Muscle of leg (tissue), 11 donors: ENCODE results near the gene ZBED1. TPM values are rescaled to one million over a fixed set of nuclear protein-coding genes. Genes with fewer than 3 reads are reported as not detected.
A peak's percentile ranks its signal among the peaks of the same experiment; 100 is the strongest.
"Not testable (repeated sequence)": the region's sequence is repeated elsewhere in the genome, so short reads cannot be mapped to it uniquely, and the experiment has no call there.

ENCODE experiments used
- DNase-seq: peaks from one replicate; pipeline ENCODE4 v3.0.0; 2013
- H3K27ac ChIP-seq: one replicate; pipeline ENCODE4 v1.5.1; 2013; ENCODE audit warnings: mild to moderate bottlenecking, low read length, control low read depth
- H3K27me3 ChIP-seq: one replicate; pipeline ENCODE4 v1.6.1; 2013; ENCODE audit warnings: low read length; ENCODE audit not compliant: control insufficient read depth, insufficient read depth
- H3K36me3 ChIP-seq: one replicate; pipeline ENCODE4 v1.6.1; 2013; ENCODE audit warnings: low read length; ENCODE audit not compliant: control insufficient read depth, insufficient read depth
- H3K4me1 ChIP-seq: one replicate; pipeline ENCODE4 v1.6.1; 2013; ENCODE audit warnings: low read length; ENCODE audit not compliant: control insufficient read depth, insufficient read depth
- H3K4me3 ChIP-seq: one replicate; pipeline ENCODE4 v1.5.1; 2013; ENCODE audit warnings: low read length, control low read depth
- H3K9me3 ChIP-seq: replicated peaks from 2 replicates; pipeline ENCODE4 v1.6.1; 2013; ENCODE audit warnings: low read depth, low read length; ENCODE audit not compliant: control insufficient read depth
- WGBS: methylation state at CpG from one replicate; pipeline ENCODE4 v1.1.5; 2013; ENCODE audit warnings: missing lambda C conversion rate; ENCODE audit not compliant: insufficient coverage; 5-methylcytosine and 5-hydroxymethylcytosine counted together
- polyA plus RNA-seq, 8 donors: library from polyadenylated mRNA; unstranded; fragments of 120-200 nt; gene quantifications; one replicate each; pipeline versions ENCODE4 v1.2.1 to v1.2.3, GENCODE V29; 2013; ENCODE audit warnings: inconsistent platforms in 1 of 8, low replicate concordance in 1 of 8; ENCODE audit not compliant: insufficient read length in 8 of 8, insufficient read depth in 1 of 8
- total RNA-seq: library from RNA; stranded (reverse); fragments of 120-200 nt; gene quantifications from one replicate; pipeline ENCODE4 v1.2.4, GENCODE V29; 2013

The ZBED1 gene
- total and polyA plus RNA-seq, 9 donors, result 16.4 to 30.4 (median 27.1) TPM

- 5% methylated on average over 7 of the region's 15 CpGs for WGBS
- DNase-seq, result peak; percentile 84
Observed at GRCh38 chrX:2521092-2521926, 20.5 kb upstream of the ZBED1 start.

DNA sequence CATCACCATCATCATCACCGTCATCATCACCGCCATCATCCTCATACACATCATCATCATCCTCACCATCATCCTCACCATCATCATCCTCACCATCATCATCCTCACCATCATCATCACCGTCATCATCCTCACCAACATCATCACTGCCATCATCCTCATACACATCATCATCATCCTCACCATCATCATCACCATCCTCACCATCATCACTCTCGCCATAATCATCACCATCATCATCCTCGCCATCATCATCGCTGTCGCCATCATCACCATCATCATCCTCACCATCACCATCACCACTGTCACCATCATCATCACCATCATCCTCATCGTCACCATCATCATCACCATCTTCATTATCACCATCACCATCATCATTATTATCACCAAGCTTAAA lies 19.8 kb upstream of the ZBED1 start:
- H3K4me1 ChIP-seq, result no peaks in the 10 kb centered on the region
- peaks cover 2% of the 10 kb centered on the region for H3K27me3 ChIP-seq
- H3K9me3 ChIP-seq, result no peaks in the 10 kb centered on the region
- DNase-seq, result no peak
- 91% methylated on average over 8 of the region's 8 CpGs for WGBS
- H3K27ac ChIP-seq, result no peak overlapping the region
- H3K4me3 ChIP-seq, result no peak overlapping the region
- no peaks in the 10 kb centered on the region for H3K36me3 ChIP-seq

More at GRCh38 chrX:2521092-2521926, 20.5 kb upstream of the ZBED1 start:
- H3K9me3 ChIP-seq, result no peaks in the 10 kb centered on the region
- no peaks in the 10 kb centered on the region for H3K36me3 ChIP-seq
- peak overlapping the region; percentile 15 for H3K27ac ChIP-seq
- no peak overlapping the region for H3K4me3 ChIP-seq
- H3K4me1 ChIP-seq, result no peaks in the 10 kb centered on the region
- peaks cover 2% of the 10 kb centered on the region for H3K27me3 ChIP-seq

DNA sequence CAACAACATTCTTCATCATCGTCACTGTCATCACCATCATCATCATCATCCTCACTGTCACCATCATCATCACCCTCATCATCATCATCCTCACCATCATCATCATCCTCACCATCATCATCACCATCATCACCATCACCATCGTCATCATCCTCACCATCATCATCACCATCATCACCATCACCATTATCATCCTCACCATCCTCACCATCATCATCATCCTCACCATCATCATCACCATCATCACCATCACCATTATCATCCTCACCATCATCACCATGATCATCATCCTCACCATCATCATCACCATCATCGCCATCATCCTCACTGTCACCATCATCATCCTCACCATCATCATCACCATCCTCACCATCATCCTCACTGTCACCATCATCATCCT lies 18.9 kb upstream of the ZBED1 start:
- not testable (repeated sequence) for H3K9me3 ChIP-seq, H3K36me3 ChIP-seq, H3K27me3 ChIP-seq, H3K4me1 ChIP-seq, H3K27ac ChIP-seq, DNase-seq, H3K4me3 ChIP-seq
- WGBS, result 82% methylated on average over 3 of the region's 3 CpGs

DNA sequence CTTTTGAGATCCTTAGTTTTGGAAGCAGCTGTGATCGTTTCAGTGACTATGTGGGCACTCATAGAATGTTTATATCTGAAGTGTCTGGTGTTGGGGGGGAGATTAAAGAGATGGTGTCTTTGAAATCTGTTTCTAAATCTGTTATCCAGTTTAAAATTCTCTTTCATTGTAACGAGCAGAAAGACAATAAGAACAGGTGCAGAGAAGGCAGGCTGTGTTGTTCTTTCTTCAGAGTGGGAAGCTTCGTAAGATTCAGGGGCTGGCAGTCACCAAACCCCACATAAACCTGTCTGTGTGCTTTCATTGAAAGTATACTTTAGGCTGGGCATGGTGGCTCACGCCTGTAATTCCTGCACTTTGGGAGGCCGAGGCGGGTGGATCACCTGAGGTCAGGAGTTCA lies 16.3 kb upstream of the ZBED1 start:
- no peaks in the 10 kb centered on the region for H3K4me1 ChIP-seq
- H3K9me3 ChIP-seq, result no peaks in the 10 kb centered on the region
- H3K36me3 ChIP-seq, result no peaks in the 10 kb centered on the region
- no peak overlapping the region for H3K27ac ChIP-seq
- WGBS, result no CpG with 5 or more reads among the region's 6 CpGs
- DNase-seq, result no peak
- no peaks in the 10 kb centered on the region for H3K27me3 ChIP-seq
- H3K4me3 ChIP-seq, result no peak overlapping the region

DNA sequence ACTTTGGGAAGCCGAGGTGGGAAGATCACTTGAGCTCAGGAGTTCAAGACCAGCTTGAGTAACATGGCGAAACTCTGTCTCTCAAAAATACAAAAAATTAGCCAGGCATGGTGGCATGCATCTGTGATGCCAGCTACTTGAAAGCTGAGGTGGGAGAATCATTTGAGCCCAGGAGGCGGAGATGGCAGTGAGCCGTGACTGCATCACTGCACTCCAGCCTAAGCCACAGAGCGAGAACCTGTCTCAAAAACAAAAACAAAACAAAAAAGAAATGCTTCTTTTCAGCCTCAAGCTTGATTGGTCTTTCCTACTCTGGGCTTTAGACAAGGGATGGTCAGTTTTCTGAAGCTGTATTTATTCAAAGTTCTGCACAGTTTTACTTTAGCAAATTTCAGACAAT lies 15.8 kb upstream of the ZBED1 start:
- Histone ChIP-seq H3K9me3 (no peaks in the 10 kb centered on the region), H3K4me3 (no peak overlapping the region), H3K27ac (no peak overlapping the region), H3K36me3 (no peaks in the 10 kb centered on the region), H3K27me3 (peaks cover 1% of the 10 kb centered on the region), H3K4me1 (no peaks in the 10 kb centered on the region)
- WGBS, result 71% methylated on average over 1 of the region's 5 CpGs
- no peak for DNase-seq

- peaks cover 3% of the 10 kb centered on the region for H3K27me3 ChIP-seq
- no CpG with 5 or more reads among the region's 5 CpGs for WGBS
- no peaks in the 10 kb centered on the region for H3K4me1 ChIP-seq
- H3K9me3 ChIP-seq, result no peaks in the 10 kb centered on the region
- no peaks in the 10 kb centered on the region for H3K36me3 ChIP-seq
- H3K4me3 ChIP-seq, result no peak overlapping the region
- DNase-seq, result no peak
- H3K27ac ChIP-seq, result no peak overlapping the region
Observed at GRCh38 chrX:2514131-2514530, 13.4 kb upstream of the ZBED1 start.

- 57% methylated on average over 5 of the region's 6 CpGs for WGBS
- Histone ChIP-seq H3K27me3 (peaks cover 3% of the 10 kb centered on the region), H3K4me1 (no peaks in the 10 kb centered on the region), H3K27ac (no peak overlapping the region), H3K36me3 (no peaks in the 10 kb centered on the region), H3K9me3 (no peaks in the 10 kb centered on the region), H3K4me3 (no peak overlapping the region)
- no peak for DNase-seq
Observed at GRCh38 chrX:2513121-2513664, 12.4 kb upstream of the ZBED1 start.

- peaks cover 6% of the 10 kb centered on the region for H3K27me3 ChIP-seq
- DNase-seq, result no peak
- WGBS, result 67% methylated on average over 1 of the region's 8 CpGs
- H3K4me3 ChIP-seq, result no peak overlapping the region
- H3K27ac ChIP-seq, result no peak overlapping the region
- H3K36me3 ChIP-seq, result no peaks in the 10 kb centered on the region
- no peaks in the 10 kb centered on the region for H3K4me1 ChIP-seq
- no peaks in the 10 kb centered on the region for H3K9me3 ChIP-seq
Observed at GRCh38 chrX:2512501-2512900, 11.7 kb upstream of the ZBED1 start.

DNA sequence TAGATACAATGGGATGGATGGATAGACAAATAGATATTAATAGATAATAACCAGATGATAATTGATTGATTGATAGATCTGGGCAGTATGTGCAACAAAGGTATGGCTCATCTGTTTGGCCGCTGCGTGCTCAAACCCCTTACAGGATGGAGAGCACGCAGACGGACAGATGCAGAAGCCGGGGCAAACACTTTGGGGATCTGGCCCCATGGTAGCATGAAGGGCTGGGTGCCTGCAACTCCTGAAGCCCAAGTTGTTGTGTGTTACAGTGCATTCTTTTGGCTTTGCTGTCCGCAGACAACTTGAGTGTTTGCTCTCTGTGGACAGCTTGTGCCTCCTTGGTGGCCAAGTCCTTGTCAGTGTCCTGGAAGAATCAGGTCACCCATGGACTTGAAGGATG lies 10.6 kb upstream of the ZBED1 start:
- Histone ChIP-seq H3K27me3 (peaks cover 6% of the 10 kb centered on the region), H3K4me3 (no peak overlapping the region), H3K36me3 (no peaks in the 10 kb centered on the region), H3K9me3 (no peaks in the 10 kb centered on the region), H3K4me1 (no peaks in the 10 kb centered on the region), H3K27ac (no peak overlapping the region)
- no peak for DNase-seq
- WGBS, result 98% methylated on average over 6 of the region's 6 CpGs

DNA sequence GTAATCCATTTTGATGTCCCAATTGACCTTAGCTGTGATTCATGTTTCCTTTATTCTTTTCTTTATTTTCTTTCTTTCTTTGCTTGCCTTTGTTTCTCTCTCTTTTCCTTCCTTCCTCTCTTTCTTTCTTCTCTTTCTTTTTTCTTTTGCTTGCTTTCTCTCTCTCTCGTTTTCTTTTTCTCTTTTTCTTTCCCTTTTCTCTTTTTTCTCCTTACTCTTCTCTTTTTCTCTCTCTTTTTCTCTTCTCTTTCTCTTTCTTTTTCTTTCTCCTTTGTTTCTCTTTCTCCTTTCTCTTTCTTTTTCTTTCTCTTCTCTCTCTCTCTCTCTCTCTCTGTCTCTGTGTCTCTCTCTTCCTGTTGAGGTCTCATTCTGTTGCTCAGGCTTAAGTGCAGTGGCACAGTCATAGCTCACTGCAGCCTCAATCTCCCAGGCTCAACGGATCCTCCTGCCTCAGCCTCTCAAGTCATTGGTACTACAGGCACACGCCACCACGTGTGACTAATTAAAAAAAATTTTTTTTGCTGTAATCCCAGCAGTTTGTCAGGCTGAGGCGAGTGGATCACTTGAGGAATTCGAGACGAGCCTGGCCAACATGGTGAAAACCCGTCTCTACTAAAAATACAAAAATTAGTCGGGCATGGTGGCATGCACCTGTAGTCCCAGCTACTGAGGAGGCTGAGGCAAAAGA lies 8.0 kb upstream of the ZBED1 start:
- DNase-seq, result no peak
- Histone ChIP-seq H3K4me1 (no peaks in the 10 kb centered on the region), H3K27ac (no peak overlapping the region), H3K9me3 (no peaks in the 10 kb centered on the region), H3K36me3 (no peaks in the 10 kb centered on the region), H3K27me3 (peaks cover 6% of the 10 kb centered on the region), H3K4me3 (no peak overlapping the region)
- WGBS, result 73% methylated on average over 6 of the region's 9 CpGs
